Bronchial epithelial cell (primary cell): ENCODE results near the gene HDGFL3. TPM values are rescaled to one million over a fixed set of nuclear protein-coding genes. Genes with fewer than 3 reads are reported as not detected.

Experiments used
- DNase-seq: peaks from one replicate; pipeline ENCODE4 v3.0.0-alpha.2; 2010; ENCODE audit warnings: low read depth
- FAIRE-seq: peaks from 2 replicates; lab custom pipeline; 2011; peaks lifted over from hg19 to GRCh38; lab: Jason Lieb, UNC
- H3K27me3 ChIP-seq: 2 replicates; pipeline ENCODE4 v1.5.1; 2011; ENCODE audit warnings: low read length; ENCODE audit not compliant: control insufficient read depth, insufficient read depth
- H3K36me3 ChIP-seq: 2 replicates; pipeline ENCODE4 v1.5.1; 2011; ENCODE audit warnings: low read length; ENCODE audit not compliant: control insufficient read depth, insufficient read depth
- H3K4me3 ChIP-seq: 2 replicates; pipeline ENCODE4 v1.5.1; 2011; ENCODE audit warnings: mild to moderate bottlenecking, low read depth, low read length, control low read depth
- CTCF ChIP-seq: IDR thresholded peaks from 2 replicates; pipeline ENCODE4 v1.5.1; 2011; ENCODE audit warnings: mild to moderate bottlenecking, moderate library complexity, low read length, control low read depth, inconsistent platforms; ENCODE audit not compliant: insufficient read depth, severe bottlenecking
- total RNA-seq: library from RNA; depleted of rRNA; stranded (reverse); fragments of >200 nt; gene quantifications from 2 replicates; pipeline ENCODE4 v1.2.1, GENCODE V29; 2014

HDGFL3 gene
- total RNA-seq, result 28.7 and 39.8 TPM in 2 replicates

- Histone ChIP-seq H3K4me3 (peak within 1 kb of the TSS; percentile 83), H3K27me3 (no peaks in the 10 kb centered on the region), H3K36me3 (no peaks in the 10 kb centered on the region)
- DNase-seq (no peak), FAIRE-seq (no peak)
- no peak for TF ChIP-seq CTCF
Observed at GRCh38 chr15:83207660-83208366, at the start of gene HDGFL3. Gene HDGFL3 (minus strand): TSS chr15:83207823. CDS start chr15:83207414, 409 bp downstream.

GRCh38 chr15:83250781-83251180, 43.2 kb upstream of the HDGFL3 start:
- Histone ChIP-seq H3K4me3 (no peak overlapping the region), H3K27me3 (peaks cover 4% of the 10 kb centered on the region), H3K36me3 (no peaks in the 10 kb centered on the region)
- FAIRE-seq (no peak), DNase-seq (peak; percentile 75)
- TF ChIP-seq CTCF, result no peak

- peaks cover 4% of the 10 kb centered on the region for H3K27me3 ChIP-seq
- TF ChIP-seq CTCF, result no peak
- FAIRE-seq, result no peak
Observed at GRCh38 chr15:83249030-83249343, 41.4 kb upstream of the HDGFL3 start.

GRCh38 chr15:83248151-83249029, 40.8 kb upstream of the HDGFL3 start:
- TF ChIP-seq CTCF, result peak; percentile 69
- H3K4me3 ChIP-seq, result no peak overlapping the region
- H3K27me3 ChIP-seq, result peaks cover 7% of the 10 kb centered on the region
- DNase-seq (peak; percentile 69), FAIRE-seq (no peak)
- H3K36me3 ChIP-seq, result no peaks in the 10 kb centered on the region

More at GRCh38 chr15:83249030-83249343, 41.4 kb upstream of the HDGFL3 start:
- no peak for DNase-seq
- no peaks in the 10 kb centered on the region for H3K36me3 ChIP-seq
- no peak overlapping the region for H3K4me3 ChIP-seq

- DNase-seq, result no peak
- Histone ChIP-seq H3K4me3 (no peak overlapping the region), H3K36me3 (no peaks in the 10 kb centered on the region), H3K27me3 (peaks cover 7% of the 10 kb centered on the region)
- no peak for FAIRE-seq
- TF ChIP-seq CTCF, result no peak
Observed at GRCh38 chr15:83243634-83244033, 36.0 kb upstream of the HDGFL3 start.
